OCI-LY1 (cell line): ENCODE measurements around the gene ETV7.

Experiments used
- EZH2 ChIP-seq: fragments of 200-600 bp; sonication (generic), shearing (Covaris generic); IDR thresholded peaks from 2 replicates; pipeline ENCODE4 v1.8.0; 2017; ENCODE audit warnings: borderline replicate concordance, mixed run types, mild to moderate bottlenecking, antibody characterized with exemption, low read length, moderate library complexity, mixed read lengths
- TF ChIP-seq, protein P1 (sequence below): fragments of 200-600 bp; sonication (generic), shearing (Covaris generic); IDR thresholded peaks from 2 replicates; pipeline ENCODE4 v1.5.1; 2017; ENCODE audit warnings: mild to moderate bottlenecking, antibody characterized with exemption, low read length, moderate library complexity, mixed read lengths

DNA sequence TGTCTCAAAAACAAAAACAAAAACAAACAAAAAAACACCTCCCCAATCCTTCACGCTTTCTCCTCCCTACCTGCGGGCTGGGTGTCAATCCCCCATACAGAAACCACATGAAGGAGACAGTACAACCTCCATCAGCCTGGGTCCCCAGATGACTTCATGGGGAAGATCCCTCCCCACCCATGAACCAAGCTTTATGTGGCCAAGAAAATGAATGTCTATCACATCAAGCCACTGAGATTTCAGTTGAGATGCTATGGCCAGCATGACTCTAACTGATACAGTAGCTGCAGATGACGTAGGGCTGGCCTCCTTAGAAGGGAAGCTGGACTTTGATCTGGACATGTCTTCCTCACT is 29.6 kb downstream of the ETV7 start:
- TF ChIP-seq, protein P1, sequence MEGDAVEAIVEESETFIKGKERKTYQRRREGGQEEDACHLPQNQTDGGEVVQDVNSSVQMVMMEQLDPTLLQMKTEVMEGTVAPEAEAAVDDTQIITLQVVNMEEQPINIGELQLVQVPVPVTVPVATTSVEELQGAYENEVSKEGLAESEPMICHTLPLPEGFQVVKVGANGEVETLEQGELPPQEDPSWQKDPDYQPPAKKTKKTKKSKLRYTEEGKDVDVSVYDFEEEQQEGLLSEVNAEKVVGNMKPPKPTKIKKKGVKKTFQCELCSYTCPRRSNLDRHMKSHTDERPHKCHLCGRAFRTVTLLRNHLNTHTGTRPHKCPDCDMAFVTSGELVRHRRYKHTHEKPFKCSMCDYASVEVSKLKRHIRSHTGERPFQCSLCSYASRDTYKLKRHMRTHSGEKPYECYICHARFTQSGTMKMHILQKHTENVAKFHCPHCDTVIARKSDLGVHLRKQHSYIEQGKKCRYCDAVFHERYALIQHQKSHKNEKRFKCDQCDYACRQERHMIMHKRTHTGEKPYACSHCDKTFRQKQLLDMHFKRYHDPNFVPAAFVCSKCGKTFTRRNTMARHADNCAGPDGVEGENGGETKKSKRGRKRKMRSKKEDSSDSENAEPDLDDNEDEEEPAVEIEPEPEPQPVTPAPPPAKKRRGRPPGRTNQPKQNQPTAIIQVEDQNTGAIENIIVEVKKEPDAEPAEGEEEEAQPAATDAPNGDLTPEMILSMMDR, result no peak
- no peak for TF ChIP-seq EZH2
